ENCODE data around the gene BAZ2B.
"Not testable (repeated sequence)": the region's sequence is repeated elsewhere in the genome, so short reads cannot be mapped to it uniquely, and the experiment has no call there.

Gene BAZ2B

GRCh38 chr2:159633219-159633618 lies 16.9 kb upstream of the BAZ2B start:
- no peak for ATAC-seq
- TF ChIP-seq ZFP3 (CRISPR knock-in tag; IDR thresholded peaks at IDR 0.05) (no peak), BACH2 (CRISPR knock-in tag; IDR thresholded peaks at IDR 0.05; ENCODE audit: borderline replicate concordance) (no peak), ESRRG (CRISPR knock-in tag; IDR thresholded peaks at IDR 0.05) (no peak), SNAI2 (CRISPR knock-in tag; IDR thresholded peaks at IDR 0.05) (no peak), TOX (CRISPR knock-in tag; IDR thresholded peaks at IDR 0.05; ENCODE audit: borderline replicate concordance) (no peak), ZFP30 (CRISPR knock-in tag; IDR thresholded peaks at IDR 0.05) (no peak), ZC3H10 (CRISPR knock-in tag; IDR thresholded peaks at IDR 0.05) (no peak), OSR1 (CRISPR knock-in tag; IDR thresholded peaks at IDR 0.05) (no peak), TSHZ2 (CRISPR knock-in tag; IDR thresholded peaks at IDR 0.05) (no peak), CSDC2 (CRISPR knock-in tag; IDR thresholded peaks at IDR 0.05) (no peak), ZNF70 (CRISPR knock-in tag; IDR thresholded peaks at IDR 0.05) (no peak), GLIS3 (CRISPR knock-in tag; IDR thresholded peaks at IDR 0.05) (no peak), ARNTL (CRISPR knock-in tag; IDR thresholded peaks at IDR 0.05; ENCODE audit: borderline replicate concordance, low read depth) (no peak), TCF4 (CRISPR knock-in tag; IDR thresholded peaks at IDR 0.05; ENCODE audit: borderline replicate concordance) (no peak), ZNF8 (CRISPR knock-in tag; IDR thresholded peaks at IDR 0.05) (no peak), ZNF565 (CRISPR knock-in tag; conservative IDR thresholded peaks at IDR 0.05; ENCODE audit: low read depth) (no peak), PATZ1 (CRISPR knock-in tag; IDR thresholded peaks at IDR 0.05; ENCODE audit: borderline replicate concordance) (no peak)
- TF ChIP-seq, protein P1, sequence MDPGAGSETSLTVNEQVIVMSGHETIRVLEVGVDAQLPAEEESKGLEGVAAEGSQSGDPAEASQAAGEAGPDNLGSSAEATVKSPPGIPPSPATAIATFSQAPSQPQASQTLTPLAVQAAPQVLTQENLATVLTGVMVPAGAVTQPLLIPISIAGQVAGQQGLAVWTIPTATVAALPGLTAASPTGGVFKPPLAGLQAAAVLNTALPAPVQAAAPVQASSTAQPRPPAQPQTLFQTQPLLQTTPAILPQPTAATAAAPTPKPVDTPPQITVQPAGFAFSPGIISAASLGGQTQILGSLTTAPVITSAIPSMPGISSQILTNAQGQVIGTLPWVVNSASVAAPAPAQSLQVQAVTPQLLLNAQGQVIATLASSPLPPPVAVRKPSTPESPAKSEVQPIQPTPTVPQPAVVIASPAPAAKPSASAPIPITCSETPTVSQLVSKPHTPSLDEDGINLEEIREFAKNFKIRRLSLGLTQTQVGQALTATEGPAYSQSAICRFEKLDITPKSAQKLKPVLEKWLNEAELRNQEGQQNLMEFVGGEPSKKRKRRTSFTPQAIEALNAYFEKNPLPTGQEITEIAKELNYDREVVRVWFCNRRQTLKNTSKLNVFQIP (CRISPR knock-in tag; IDR thresholded peaks at IDR 0.05; ENCODE audit: borderline replicate concordance, low read depth), result no peak
- TF ChIP-seq, protein P2, sequence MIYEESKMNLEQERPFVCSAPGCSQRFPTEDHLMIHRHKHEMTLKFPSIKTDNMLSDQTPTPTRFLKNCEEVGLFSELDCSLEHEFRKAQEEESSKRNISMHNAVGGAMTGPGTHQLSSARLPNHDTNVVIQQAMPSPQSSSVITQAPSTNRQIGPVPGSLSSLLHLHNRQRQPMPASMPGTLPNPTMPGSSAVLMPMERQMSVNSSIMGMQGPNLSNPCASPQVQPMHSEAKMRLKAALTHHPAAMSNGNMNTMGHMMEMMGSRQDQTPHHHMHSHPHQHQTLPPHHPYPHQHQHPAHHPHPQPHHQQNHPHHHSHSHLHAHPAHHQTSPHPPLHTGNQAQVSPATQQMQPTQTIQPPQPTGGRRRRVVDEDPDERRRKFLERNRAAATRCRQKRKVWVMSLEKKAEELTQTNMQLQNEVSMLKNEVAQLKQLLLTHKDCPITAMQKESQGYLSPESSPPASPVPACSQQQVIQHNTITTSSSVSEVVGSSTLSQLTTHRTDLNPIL (CRISPR knock-in tag; IDR thresholded peaks at IDR 0.05; ENCODE audit: low read depth), result no peak

DNA sequence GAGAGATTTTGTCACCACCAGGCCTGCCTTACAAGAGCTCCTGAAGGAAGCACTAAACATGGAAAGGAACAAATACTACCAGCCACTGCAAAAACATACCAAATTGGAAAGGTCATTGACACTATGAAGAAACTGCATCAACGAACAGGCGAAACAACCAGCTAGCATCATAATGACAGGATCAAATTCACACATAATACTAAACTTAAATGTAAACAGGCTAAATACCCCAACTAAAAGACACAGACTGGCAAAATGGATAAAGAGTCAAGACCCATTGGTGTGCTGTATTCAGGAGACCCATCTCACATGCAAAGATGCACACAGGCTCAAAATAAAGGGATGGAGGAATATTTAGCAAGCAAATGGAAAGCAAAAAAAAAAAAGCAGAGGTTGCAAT lies 9.3 kb upstream of the BAZ2B start:
- ATAC-seq, result not testable (repeated sequence)

GRCh38 chr2:159623436-159623835 lies 7.1 kb upstream of the BAZ2B start:
- no peak for ATAC-seq
- TF ChIP-seq GLIS3 (CRISPR knock-in tag; IDR thresholded peaks at IDR 0.05) (no peak), PPARA (CRISPR knock-in tag; IDR thresholded peaks at IDR 0.05; ENCODE audit: borderline replicate concordance) (no peak), CSDC2 (CRISPR knock-in tag; IDR thresholded peaks at IDR 0.05) (no peak), PATZ1 (CRISPR knock-in tag; IDR thresholded peaks at IDR 0.05; ENCODE audit: borderline replicate concordance) (no peak), ZNF8 (CRISPR knock-in tag; IDR thresholded peaks at IDR 0.05) (no peak), ARNTL (CRISPR knock-in tag; IDR thresholded peaks at IDR 0.05; ENCODE audit: borderline replicate concordance, low read depth) (no peak), ZFP3 (CRISPR knock-in tag; IDR thresholded peaks at IDR 0.05) (no peak), TOX (CRISPR knock-in tag; IDR thresholded peaks at IDR 0.05; ENCODE audit: borderline replicate concordance) (no peak), ZNF70 (CRISPR knock-in tag; IDR thresholded peaks at IDR 0.05) (no peak), TCF4 (CRISPR knock-in tag; IDR thresholded peaks at IDR 0.05; ENCODE audit: borderline replicate concordance) (no peak), OSR1 (CRISPR knock-in tag; IDR thresholded peaks at IDR 0.05) (no peak), SNAI2 (CRISPR knock-in tag; IDR thresholded peaks at IDR 0.05) (no peak), ZNF565 (CRISPR knock-in tag; conservative IDR thresholded peaks at IDR 0.05; ENCODE audit: low read depth) (no peak), ZFP30 (CRISPR knock-in tag; IDR thresholded peaks at IDR 0.05) (no peak), ESRRG (CRISPR knock-in tag; IDR thresholded peaks at IDR 0.05) (no peak), ISL1 (CRISPR knock-in tag; IDR thresholded peaks at IDR 0.05) (no peak), ZC3H10 (CRISPR knock-in tag; IDR thresholded peaks at IDR 0.05) (no peak)
- TF ChIP-seq, protein P1 (CRISPR knock-in tag; IDR thresholded peaks at IDR 0.05; ENCODE audit: borderline replicate concordance, low read depth), result no peak
- TF ChIP-seq, protein P3, sequence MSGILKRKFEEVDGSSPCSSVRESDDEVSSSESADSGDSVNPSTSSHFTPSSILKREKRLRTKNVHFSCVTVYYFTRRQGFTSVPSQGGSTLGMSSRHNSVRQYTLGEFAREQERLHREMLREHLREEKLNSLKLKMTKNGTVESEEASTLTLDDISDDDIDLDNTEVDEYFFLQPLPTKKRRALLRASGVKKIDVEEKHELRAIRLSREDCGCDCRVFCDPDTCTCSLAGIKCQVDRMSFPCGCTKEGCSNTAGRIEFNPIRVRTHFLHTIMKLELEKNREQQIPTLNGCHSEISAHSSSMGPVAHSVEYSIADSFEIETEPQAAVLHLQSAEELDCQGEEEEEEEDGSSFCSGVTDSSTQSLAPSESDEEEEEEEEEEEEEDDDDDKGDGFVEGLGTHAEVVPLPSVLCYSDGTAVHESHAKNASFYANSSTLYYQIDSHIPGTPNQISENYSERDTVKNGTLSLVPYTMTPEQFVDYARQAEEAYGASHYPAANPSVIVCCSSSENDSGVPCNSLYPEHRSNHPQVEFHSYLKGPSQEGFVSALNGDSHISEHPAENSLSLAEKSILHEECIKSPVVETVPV (CRISPR knock-in tag; IDR thresholded peaks at IDR 0.05), result no peak
- TF ChIP-seq, protein P2 (CRISPR knock-in tag; IDR thresholded peaks at IDR 0.05; ENCODE audit: low read depth), result no peak

Data from SK-N-SH treated with all-trans-retinoic acid at 6 μM for 48 hours (cell line).